GM12872 (cell line): ENCODE data around the gene LRRN4CL.

Experiments used
- CTCF ChIP-seq: IDR thresholded peaks from 3 replicates; pipeline ENCODE4 v1.5.1; 2011; ENCODE audit warnings: low read depth, mild to moderate bottlenecking, low read length, moderate library complexity; ENCODE audit not compliant: insufficient read depth

LRRN4CL gene

DNA sequence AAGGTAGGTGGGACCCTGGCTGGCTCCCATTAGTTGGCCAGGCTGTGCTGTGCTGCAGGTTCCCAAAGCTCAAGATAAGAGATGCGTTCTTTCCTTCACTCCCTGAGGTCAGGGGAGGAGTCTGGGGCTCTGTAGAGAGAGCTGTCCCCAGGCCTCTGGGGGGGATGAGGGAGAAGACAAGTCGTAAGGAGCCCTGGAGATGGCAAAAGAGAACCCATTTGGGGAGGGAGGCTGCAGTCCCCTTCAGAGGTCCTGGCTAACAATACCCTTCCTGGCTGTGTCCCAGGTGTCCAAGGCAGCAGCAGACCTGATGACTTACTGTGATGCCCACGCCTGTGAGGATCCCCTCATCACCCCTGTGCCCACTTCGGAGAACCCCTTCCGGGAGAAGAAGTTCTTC, 19.1 kb upstream of the LRRN4CL start:
- no peak for TF ChIP-seq CTCF

- no peak for TF ChIP-seq CTCF
These were observed 18.0 kb upstream of the LRRN4CL start, which contains the start of the genes BSCL2 and GNG3 for GRCh38 chr11:62707277-62707861. Gene BSCL2 (minus strand): TSS chr11:62707424. CDS start chr11:62707195, 229 bp downstream. Gene GNG3 (plus strand): TSS chr11:62707676. CDS start chr11:62708296, 620 bp downstream.

GRCh38 chr11:62706850-62707247, 17.5 kb upstream of the LRRN4CL start:
- TF ChIP-seq CTCF = no peak

DNA sequence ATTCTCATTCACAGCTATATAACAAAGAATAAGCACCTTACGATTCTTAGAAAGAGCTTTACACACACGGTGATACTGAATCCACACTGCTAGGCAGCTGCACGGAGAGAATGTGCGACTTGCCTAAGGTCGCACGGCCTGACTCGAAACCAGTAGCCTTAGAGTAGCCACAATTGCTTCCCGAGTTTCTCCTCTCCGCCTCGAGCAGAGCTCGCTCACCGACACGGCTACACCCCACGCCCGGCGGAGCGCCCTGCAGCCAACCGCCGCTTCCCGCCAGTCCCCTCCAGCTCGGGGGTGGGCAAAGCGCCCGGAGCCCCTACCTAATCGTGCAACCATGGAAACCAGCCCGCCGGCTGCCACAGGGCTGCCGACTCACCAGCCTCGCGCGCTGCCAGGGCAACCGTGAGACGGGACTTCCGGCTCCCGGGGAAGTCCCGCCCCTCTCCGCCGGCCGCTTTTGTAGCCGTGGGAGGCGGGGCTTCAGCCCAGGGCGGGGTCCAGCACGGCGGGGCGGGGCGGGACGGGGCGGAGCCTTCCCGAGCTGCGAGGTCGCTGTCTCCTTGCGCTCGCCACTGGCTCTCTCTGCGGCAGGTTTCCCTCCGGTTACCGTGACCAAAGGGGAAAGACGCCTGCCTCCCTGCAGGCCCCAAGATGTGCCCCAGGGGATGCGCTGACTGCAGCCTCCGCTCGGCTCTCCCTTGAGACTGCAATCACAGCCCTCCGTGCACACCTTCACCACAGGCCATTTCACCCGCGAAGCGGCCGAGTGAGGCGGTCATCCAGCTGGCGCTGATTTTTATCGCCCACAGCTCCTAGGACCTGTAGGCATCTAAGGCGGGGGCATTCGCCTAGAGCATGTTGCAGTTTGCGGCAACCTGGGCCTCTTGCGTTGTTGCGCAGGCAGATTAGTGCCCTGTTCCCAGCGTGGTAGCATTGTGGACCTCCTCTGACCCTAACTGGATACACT, 16.8 kb upstream of the LRRN4CL start:
- TF ChIP-seq CTCF = no peak

DNA sequence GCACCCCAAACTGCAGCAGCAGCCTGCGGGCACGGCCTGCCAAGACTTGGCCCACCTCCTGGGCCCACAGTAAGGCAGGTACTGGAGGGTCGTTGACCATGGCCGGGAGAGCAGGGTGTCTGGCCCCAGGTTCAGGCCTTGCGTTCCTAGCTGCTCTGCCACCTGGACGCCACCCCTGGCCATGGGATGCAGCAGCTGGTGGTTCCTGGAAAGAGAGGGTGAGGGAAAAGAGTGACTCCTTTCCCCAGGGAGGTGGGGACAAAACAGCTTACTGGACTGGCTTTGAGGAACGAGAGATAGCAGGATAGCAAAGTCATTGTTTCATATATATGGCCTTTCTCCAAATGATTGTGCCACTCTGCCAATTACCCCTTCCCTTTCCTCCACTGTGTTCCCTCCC, 16.1 kb upstream of the LRRN4CL start:
- TF ChIP-seq CTCF = no peak

DNA sequence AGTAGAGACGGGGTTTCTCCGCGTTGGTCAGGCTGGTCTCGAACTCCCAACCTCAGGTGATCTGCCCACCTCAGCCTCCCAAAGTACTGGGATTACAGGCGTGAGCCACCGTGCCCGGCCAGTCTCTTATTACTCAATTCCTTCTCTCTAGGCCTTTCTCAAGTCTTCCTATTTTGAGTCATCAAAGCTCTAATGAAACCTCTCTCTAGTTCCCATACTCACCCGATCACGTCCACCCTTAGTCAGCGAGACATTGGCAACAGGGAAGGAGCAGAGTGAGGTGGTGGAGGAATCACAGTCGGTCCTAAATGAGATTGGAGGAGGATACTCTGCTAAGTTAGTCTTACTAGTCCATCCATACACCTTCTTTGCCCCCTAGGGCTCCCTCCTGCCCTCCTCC, 12.9 kb upstream of the LRRN4CL start:
- TF ChIP-seq CTCF = no peak

DNA sequence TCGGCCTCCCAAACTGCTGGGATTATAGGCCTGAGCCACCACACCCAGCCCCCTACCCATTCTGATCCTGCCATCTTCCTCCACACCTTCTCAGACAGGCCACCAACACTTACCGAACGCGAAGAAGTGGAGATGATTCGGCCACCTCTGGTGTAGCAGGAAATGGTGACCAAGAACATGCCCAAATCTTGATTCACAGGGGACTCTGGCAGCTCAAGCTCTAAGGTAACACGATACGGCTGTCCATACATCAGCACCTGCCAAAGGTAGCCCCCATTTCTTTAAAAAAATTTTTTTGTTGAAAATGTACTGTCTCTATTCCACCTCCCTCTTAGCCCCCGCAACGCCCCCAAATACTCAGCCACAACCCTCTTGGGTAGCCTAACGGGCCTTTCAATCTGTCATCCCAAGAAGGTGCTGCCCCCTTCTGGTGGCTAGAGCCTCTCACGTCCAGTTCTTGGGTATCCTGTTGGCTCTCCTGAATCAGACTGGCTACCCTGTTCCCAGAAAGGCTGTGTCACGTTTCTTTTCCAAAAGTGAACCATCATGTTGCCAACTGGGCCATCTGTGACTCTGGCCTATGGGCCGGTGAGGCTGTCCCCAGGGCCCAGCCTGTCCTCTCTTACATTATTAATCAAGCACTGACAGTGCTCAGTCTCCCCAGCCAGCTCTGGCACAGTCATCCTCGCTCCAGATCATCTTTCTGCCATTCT, 5.3 kb upstream of the LRRN4CL start:
- TF ChIP-seq CTCF = peak; percentile 88
